ENCODE data around the gene PITRM1.

PITRM1 gene

GRCh38 chr10:3150366-3150765, 22.2 kb downstream of the PITRM1 start:
- Histone ChIP-seq H3K9me3 (ENCODE audit: low read length) (no peaks in the 10 kb centered on the region), H2AFZ (ENCODE audit: low read length) (no peak overlapping the region), H3K4me1 (ENCODE audit: insufficient read depth, low read length, severe bottlenecking) (no peaks in the 10 kb centered on the region), H3K36me3 (ENCODE audit: insufficient read depth, low read length) (peaks cover 82% of the 10 kb centered on the region), H3K4me2 (ENCODE audit: low read length) (no peak overlapping the region), H3K4me3 (ENCODE audit: low read depth, low read length, poor library complexity, severe bottlenecking) (no peak overlapping the region), H3K27ac (ENCODE audit: low read depth, low read length, poor library complexity, severe bottlenecking) (no peak overlapping the region), H3K79me2 (ENCODE audit: insufficient read depth, low read length) (no peaks in the 10 kb centered on the region), H3K9me2 (ENCODE audit: low read depth, low read length) (no peaks in the 10 kb centered on the region), H3K9ac (ENCODE audit: low read length) (no peak overlapping the region), H4K20me1 (ENCODE audit: insufficient read depth, low read length) (no peaks in the 10 kb centered on the region), H3F3A (ENCODE audit: insufficient read depth, low read length) (no peaks in the 10 kb centered on the region; the same call in 1 of the 2 replicates), H3K27me3 (ENCODE audit: insufficient read depth, low read length) (no peaks in the 10 kb centered on the region)
- TF ChIP-seq EZH2 (IDR thresholded peaks at IDR 0.05; ENCODE audit: borderline replicate concordance, low read length) = no peak
- no peak for TF ChIP-seq CTCF (IDR thresholded peaks at IDR 0.05; ENCODE audit: low read length)

- no peaks in the 10 kb centered on the region for H3K9me2 ChIP-seq (ENCODE audit: low read depth, low read length)
- H3K4me2 ChIP-seq (ENCODE audit: low read length) = no peak overlapping the region
- H3K27me3 ChIP-seq (ENCODE audit: insufficient read depth, low read length) = no peaks in the 10 kb centered on the region
- H2AFZ ChIP-seq (ENCODE audit: low read length) = no peak overlapping the region
- H3K9me3 ChIP-seq (ENCODE audit: low read length) = no peaks in the 10 kb centered on the region
- no peak overlapping the region for H3K4me3 ChIP-seq (ENCODE audit: low read depth, low read length, poor library complexity, severe bottlenecking)
- H3K79me2 ChIP-seq (ENCODE audit: insufficient read depth, low read length) = no peaks in the 10 kb centered on the region
- TF ChIP-seq CTCF (IDR thresholded peaks at IDR 0.05; ENCODE audit: low read length) = no peak
- TF ChIP-seq EZH2 (IDR thresholded peaks at IDR 0.05; ENCODE audit: borderline replicate concordance, low read length) = no peak
- no peaks in the 10 kb centered on the region; the same call in 1 of the 2 replicates for H3F3A ChIP-seq (ENCODE audit: insufficient read depth, low read length)
- H4K20me1 ChIP-seq (ENCODE audit: insufficient read depth, low read length) = no peaks in the 10 kb centered on the region
- no peak overlapping the region for H3K9ac ChIP-seq (ENCODE audit: low read length)
- no peak overlapping the region for H3K27ac ChIP-seq (ENCODE audit: low read depth, low read length, poor library complexity, severe bottlenecking)
- H3K4me1 ChIP-seq (ENCODE audit: insufficient read depth, low read length, severe bottlenecking) = no peaks in the 10 kb centered on the region
- peaks cover 82% of the 10 kb centered on the region for H3K36me3 ChIP-seq (ENCODE audit: insufficient read depth, low read length)
These were observed 22.7 kb downstream of the PITRM1 start for GRCh38 chr10:3149918-3150317.

GRCh38 chr10:3148994-3149393, 23.6 kb downstream of the PITRM1 start:
- no peaks in the 10 kb centered on the region for H3K9me3 ChIP-seq (ENCODE audit: low read length)
- H3K4me2 ChIP-seq (ENCODE audit: low read length) = no peak overlapping the region
- no peaks in the 10 kb centered on the region for H3K79me2 ChIP-seq (ENCODE audit: insufficient read depth, low read length)
- no peaks in the 10 kb centered on the region for H3K27me3 ChIP-seq (ENCODE audit: insufficient read depth, low read length)
- no peak overlapping the region for H3K4me3 ChIP-seq (ENCODE audit: low read depth, low read length, poor library complexity, severe bottlenecking)
- no peak overlapping the region for H2AFZ ChIP-seq (ENCODE audit: low read length)
- H3K9ac ChIP-seq (ENCODE audit: low read length) = no peak overlapping the region
- no peaks in the 10 kb centered on the region for H4K20me1 ChIP-seq (ENCODE audit: insufficient read depth, low read length)
- no peaks in the 10 kb centered on the region for H3K9me2 ChIP-seq (ENCODE audit: low read depth, low read length)
- peaks cover 81% of the 10 kb centered on the region for H3K36me3 ChIP-seq (ENCODE audit: insufficient read depth, low read length)
- H3K4me1 ChIP-seq (ENCODE audit: insufficient read depth, low read length, severe bottlenecking) = no peaks in the 10 kb centered on the region
- no peaks in the 10 kb centered on the region; the same call in 1 of the 2 replicates for H3F3A ChIP-seq (ENCODE audit: insufficient read depth, low read length)
- no peak overlapping the region for H3K27ac ChIP-seq (ENCODE audit: low read depth, low read length, poor library complexity, severe bottlenecking)
- TF ChIP-seq EZH2 (IDR thresholded peaks at IDR 0.05; ENCODE audit: borderline replicate concordance, low read length) (no peak), CTCF (IDR thresholded peaks at IDR 0.05; ENCODE audit: low read length) (no peak)
